HG03558 (cell line): ENCODE data around the gene ACTL7A.
"Not testable (repeated sequence)": the region's sequence is repeated elsewhere in the genome, so short reads cannot be mapped to it uniquely, and the experiment has no call there.

Experiments
- ATAC-seq: cut with Tn5 transposase; IDR thresholded peaks from one replicate; pipeline ENCODE4 v1.9.1; 2021; ENCODE audit warnings: moderate number of reproducible peaks; ENCODE audit not compliant: unreplicated experiment; ENCODE audit errors: extremely low read depth

Gene ACTL7A

GRCh38 chr9:108874058-108874788 is 12.2 kb downstream of the ACTL7A start:
- no peak for ATAC-seq

- ATAC-seq = no peak
Measured at GRCh38 chr9:108876425-108876824, 14.4 kb downstream of the ACTL7A start.

DNA sequence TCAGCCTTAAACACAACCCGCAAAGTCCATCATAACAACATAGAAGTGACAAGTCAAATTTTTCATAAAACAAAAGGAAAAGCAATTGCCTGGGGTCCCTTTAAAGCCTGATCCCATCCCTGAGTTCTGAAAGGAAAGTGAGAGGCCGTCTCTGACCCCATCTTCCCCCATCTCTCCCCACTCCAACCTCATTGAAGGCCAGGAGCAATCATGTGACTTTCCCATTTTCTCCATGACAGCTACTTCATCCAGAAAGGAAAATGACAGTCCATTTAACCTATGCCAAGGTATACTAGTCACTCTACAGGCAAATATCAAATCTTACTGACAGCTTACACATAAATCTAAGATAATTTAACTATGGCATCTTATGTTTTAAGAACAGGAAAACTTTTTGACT is 15.5 kb downstream of the ACTL7A start:
- ATAC-seq = no peak

- ATAC-seq = no peak
Measured at GRCh38 chr9:108880738-108881316, 18.8 kb downstream of the ACTL7A start.

- ATAC-seq = no peak
Measured at GRCh38 chr9:108882052-108882888, 20.2 kb downstream of the ACTL7A start.

DNA sequence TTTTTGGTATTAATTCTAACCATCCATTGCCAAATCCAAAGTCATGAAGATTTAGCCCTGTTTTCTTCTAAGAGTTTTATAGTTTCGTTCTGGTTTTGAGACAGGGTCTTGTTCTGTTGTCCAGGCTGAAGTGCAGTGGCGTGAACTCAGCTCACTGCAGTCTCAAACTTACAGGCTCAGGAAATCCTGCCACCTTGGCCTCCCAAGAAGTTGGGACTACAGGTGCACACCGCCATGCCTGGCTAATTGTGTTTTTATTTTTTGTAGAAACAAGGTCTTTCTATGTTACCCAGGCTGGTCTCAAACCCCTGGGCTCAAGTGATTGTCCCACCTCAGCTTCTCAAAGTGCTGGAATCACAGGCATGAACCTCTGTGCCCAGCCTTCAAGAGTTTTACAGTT is 21.0 kb downstream of the ACTL7A start:
- ATAC-seq = no peak

- no peak for ATAC-seq
Measured at GRCh38 chr9:108884701-108885100, 22.6 kb downstream of the ACTL7A start.

DNA sequence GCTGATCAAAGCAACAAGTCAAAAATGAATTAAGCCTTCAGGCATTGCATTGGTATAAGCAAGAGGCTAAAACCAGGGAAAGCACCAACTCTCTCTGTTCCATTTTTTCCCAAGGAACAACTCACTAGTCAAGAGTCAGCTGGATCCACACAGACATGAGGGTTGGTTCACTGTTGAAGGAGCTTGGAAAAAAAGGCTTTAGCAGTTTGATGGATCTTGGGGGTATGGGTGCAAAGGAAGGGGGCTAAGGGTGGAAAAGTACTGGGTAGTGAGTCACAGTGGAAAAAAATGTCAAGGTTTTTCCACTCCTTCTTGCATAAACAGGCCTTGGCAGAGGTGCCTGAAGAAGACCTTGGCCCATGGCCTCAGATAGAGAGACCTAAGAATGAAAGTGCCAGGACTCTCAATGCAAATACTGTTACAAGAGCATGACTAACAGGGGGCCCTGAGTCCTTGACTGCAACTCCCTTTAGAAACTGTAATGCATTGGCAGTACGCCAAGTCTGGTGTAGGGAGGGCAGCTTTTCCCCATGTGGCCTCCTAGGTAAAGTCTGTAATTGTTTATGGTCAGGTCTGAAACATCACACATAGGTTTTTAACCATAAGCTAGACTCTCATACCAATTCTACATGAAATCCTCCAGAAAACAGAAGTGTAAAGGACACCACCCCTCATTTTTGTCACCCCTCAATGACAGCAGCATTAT is 23.7 kb downstream of the ACTL7A start:
- peak; percentile 93 for ATAC-seq

GRCh38 chr9:108886594-108887271 is 24.7 kb downstream of the ACTL7A start:
- not testable (repeated sequence) for ATAC-seq

- no peak for ATAC-seq
Measured at GRCh38 chr9:108889649-108890067, 27.6 kb downstream of the ACTL7A start.

DNA sequence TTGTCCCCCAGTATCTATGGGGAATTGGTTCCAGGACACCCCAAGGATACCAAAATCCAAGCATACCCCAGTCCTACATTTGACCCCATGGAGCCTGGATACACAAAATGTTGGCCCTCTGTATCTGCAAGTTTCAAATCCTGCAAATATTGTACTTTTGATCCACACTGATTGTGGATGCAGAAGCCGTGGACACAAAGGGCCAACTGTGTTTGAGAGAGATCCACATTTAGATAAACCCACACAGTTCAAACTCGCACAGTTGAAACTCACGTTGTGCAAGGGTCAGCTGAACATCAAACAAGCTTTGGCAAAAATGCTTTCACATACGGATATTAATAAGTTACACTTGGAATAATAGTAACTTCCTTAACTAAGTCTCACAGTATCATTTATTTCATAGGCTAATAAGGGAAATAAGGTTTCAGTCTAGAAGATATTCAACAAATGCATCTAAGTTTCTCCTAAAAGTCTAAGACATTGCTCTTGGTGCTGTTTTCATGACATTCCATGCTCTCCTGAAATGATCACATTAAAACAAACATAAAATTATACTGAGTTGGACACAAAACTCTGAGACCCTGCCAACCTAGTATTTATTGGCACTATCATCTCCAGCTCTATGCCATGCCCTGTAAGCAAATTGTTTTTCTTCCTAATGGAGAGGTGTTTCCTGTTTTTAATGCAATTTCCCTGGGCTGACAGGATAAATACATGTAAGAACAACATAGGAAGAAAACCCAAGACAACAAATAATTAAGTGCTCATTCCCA is 32.3 kb downstream of the ACTL7A start:
- ATAC-seq = no peak

GRCh38 chr9:108897324-108898096 is 35.4 kb downstream of the ACTL7A start:
- ATAC-seq = no peak

DNA sequence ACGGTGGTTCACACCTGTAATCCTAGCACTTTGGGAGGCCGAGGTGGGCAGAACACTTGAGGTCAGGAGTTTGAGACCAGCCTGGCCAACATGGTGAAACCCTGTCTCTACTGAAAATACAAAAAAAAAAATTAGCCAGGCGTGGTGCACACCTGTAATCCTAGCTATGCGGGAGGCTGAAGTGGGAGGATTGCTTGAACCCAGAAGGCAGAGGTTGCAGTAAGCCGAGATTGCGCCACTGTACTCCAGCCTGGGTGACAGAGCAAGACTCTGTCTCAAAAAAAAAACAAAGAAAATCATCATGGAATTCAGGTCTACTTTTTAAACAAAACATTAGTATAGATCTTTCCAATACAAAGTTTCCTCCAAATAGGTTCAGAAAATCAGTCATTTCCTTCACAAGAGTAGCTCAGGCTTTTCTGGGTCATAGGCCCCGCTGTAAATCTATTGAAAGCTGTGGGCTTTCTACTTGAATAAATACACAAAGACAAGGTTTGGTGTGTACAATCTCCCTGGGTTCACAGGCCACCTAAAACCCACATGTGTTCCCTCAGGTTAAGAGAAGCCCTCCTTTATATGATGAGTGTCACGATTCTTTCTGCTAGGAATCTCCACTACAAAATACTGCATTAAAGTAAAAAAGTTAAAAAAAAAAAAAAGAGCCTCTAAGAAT is 37.1 kb downstream of the ACTL7A start:
- not testable (repeated sequence) for ATAC-seq

DNA sequence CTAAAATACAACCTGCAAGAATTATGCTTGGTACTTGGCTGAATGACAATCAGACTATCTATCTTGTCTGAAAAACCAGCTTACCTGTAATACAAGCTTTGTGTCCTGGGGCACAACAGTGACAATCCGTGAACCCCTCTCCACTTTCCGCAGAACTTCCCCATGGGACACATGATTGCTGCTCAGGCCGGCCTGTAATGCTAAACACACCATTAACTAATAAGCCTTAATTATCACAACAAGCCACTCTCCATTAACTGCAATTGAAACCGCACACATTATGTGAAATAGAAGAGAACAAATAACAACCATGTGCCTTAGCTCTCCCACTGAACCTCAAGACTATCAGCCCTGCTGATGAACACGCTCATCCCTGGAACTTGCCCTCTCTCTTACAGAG is 38.1 kb downstream of the ACTL7A start:
- no peak for ATAC-seq

DNA sequence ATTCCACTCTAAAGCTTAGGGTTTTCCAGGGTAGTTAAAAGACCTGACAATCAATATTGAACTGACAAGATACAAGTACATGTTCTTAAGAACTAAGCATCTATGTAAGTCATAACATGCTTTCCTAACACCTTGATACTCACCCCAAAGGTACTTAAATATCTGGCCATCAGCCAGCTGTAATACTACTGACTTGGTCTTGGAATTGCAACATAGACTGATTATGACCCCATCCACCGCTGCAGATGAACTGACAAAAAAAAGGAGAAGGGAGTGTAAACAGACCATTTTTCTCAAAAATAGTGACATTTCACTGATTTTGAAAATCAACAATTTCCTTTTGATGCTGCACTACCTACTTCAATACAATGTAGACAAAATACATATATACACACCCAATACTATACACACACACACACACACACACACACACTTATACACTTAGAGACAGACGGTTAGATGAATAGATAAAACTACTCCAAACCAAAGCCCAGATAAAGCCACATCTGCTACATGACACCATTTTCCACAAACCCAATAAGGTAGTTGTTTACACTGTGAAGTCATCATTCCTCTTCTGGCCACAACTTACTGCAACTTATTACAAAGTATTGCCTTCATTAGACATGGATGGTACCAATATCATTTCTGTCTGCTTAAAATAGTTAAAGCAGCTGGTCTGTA is 41.5 kb downstream of the ACTL7A start:
- ATAC-seq = no peak

- ATAC-seq = no peak
Measured at GRCh38 chr9:108904161-108904560, 42.1 kb downstream of the ACTL7A start.

DNA sequence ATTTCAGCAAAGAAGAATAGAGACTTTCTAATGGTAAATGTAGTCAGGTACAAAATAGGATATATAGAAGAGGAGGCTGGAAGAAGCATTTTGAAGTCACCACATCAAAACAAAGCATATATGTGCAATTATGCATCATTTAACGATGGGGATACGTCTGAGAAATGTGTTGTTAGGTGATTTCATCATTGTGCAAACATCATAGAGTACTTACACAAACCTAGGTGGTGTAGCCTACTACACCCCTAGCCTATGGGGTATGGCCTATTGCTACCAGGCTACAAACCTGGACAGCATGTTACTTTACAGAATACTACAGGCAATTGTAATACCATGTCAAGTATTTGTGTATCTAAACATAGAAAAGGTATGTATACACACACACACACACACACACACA is 43.4 kb downstream of the ACTL7A start:
- no peak for ATAC-seq
